ENCODE results near the gene SLC2A10. TPM values are rescaled to one million over a fixed set of nuclear protein-coding genes. Genes with fewer than 3 reads are reported as not detected.

SLC2A10 gene
- total RNA-seq, 1 donor from 2014 or later = 12.7 TPM

GRCh38 chr20:46670585-46671584 is 38.6 kb upstream of the SLC2A10 start:
- no peaks in the 10 kb centered on the region for H3K79me2 ChIP-seq (ENCODE audit: insufficient read depth, low read length)
- Mint-ChIP-seq H3K9me3 (ENCODE audit: unreplicated experiment) (peaks cover 21% of the 10 kb centered on the region), H3K27ac (ENCODE audit: unreplicated experiment) (no peak overlapping the region), H3K4me3 (ENCODE audit: unreplicated experiment) (no peak overlapping the region), H3K4me1 (ENCODE audit: low read depth, unreplicated experiment) (peaks cover 12% of the 10 kb centered on the region), H3K36me3 (ENCODE audit: low read depth, unreplicated experiment) (peaks cover 5% of the 10 kb centered on the region), H3K27me3 (ENCODE audit: low read depth, unreplicated experiment) (no peaks in the 10 kb centered on the region)
- no peak overlapping the region for H3K4me2 ChIP-seq (ENCODE audit: low read length)
- H3K4me1 ChIP-seq (ENCODE audit: insufficient read depth, low read length) = no peaks in the 10 kb centered on the region
- H2AFZ ChIP-seq (ENCODE audit: low read depth, low read length) = no peak overlapping the region
- no peak overlapping the region for H3K9ac ChIP-seq (ENCODE audit: low read length)
- H4K20me1 ChIP-seq (ENCODE audit: insufficient read depth, low read length) = no peaks in the 10 kb centered on the region
- TF ChIP-seq CTCF (IDR thresholded peaks at IDR 0.05; ENCODE audit: insufficient read depth, low read depth, low read length) = no peak
- no peak for TF ChIP-seq EZH2 (IDR thresholded peaks at IDR 0.05; ENCODE audit: insufficient read depth, low read length)
- no peak overlapping the region for H3K27ac ChIP-seq (ENCODE audit: low read depth, low read length)
- no peaks in the 10 kb centered on the region for H3K27me3 ChIP-seq (ENCODE audit: insufficient read depth, low read length)
- FAIRE-seq (no peak), DNase-seq (ENCODE audit: low read depth) (no peak)
- no peaks in the 10 kb centered on the region for H3K36me3 ChIP-seq (ENCODE audit: insufficient read depth, low read length)
- H3K4me3 ChIP-seq (ENCODE audit: insufficient read depth, low read depth, low read length) = no peak overlapping the region
- H3K9me3 ChIP-seq (ENCODE audit: insufficient read depth, low read depth, low read length) = peaks cover 11% of the 10 kb centered on the region

- no peaks in the 10 kb centered on the region for H3K36me3 ChIP-seq (ENCODE audit: insufficient read depth, low read length)
- no peak overlapping the region for H3K27ac Mint-ChIP-seq (ENCODE audit: unreplicated experiment)
- FAIRE-seq (no peak), DNase-seq (ENCODE audit: low read depth) (no peak)
- H3K27me3 ChIP-seq (ENCODE audit: insufficient read depth, low read length) = no peaks in the 10 kb centered on the region
- no peak overlapping the region for H3K4me3 Mint-ChIP-seq (ENCODE audit: unreplicated experiment)
- H3K27ac ChIP-seq (ENCODE audit: low read depth, low read length) = no peak overlapping the region
- H3K9ac ChIP-seq (ENCODE audit: low read length) = no peak overlapping the region
- no peaks in the 10 kb centered on the region for H3K4me1 ChIP-seq (ENCODE audit: insufficient read depth, low read length)
- H3K27me3 Mint-ChIP-seq (ENCODE audit: low read depth, unreplicated experiment) = no peaks in the 10 kb centered on the region
- TF ChIP-seq EZH2 (IDR thresholded peaks at IDR 0.05; ENCODE audit: insufficient read depth, low read length) (no peak), CTCF (IDR thresholded peaks at IDR 0.05; ENCODE audit: insufficient read depth, low read depth, low read length) (no peak)
- H3K4me1 Mint-ChIP-seq (ENCODE audit: low read depth, unreplicated experiment) = peaks cover 12% of the 10 kb centered on the region
- H3K9me3 ChIP-seq (ENCODE audit: insufficient read depth, low read depth, low read length) = peaks cover 11% of the 10 kb centered on the region
- H3K36me3 Mint-ChIP-seq (ENCODE audit: low read depth, unreplicated experiment) = peaks cover 5% of the 10 kb centered on the region
- no peak overlapping the region for H3K4me2 ChIP-seq (ENCODE audit: low read length)
- no peaks in the 10 kb centered on the region for H4K20me1 ChIP-seq (ENCODE audit: insufficient read depth, low read length)
- peaks cover 21% of the 10 kb centered on the region for H3K9me3 Mint-ChIP-seq (ENCODE audit: unreplicated experiment)
- H2AFZ ChIP-seq (ENCODE audit: low read depth, low read length) = no peak overlapping the region
- H3K79me2 ChIP-seq (ENCODE audit: insufficient read depth, low read length) = no peaks in the 10 kb centered on the region
- H3K4me3 ChIP-seq (ENCODE audit: insufficient read depth, low read depth, low read length) = no peak overlapping the region
Observed at GRCh38 chr20:46671866-46672542, 37.4 kb upstream of the SLC2A10 start.
